ENCODE measurements around the gene GAB2.
"Not testable (repeated sequence)": the region's sequence is repeated elsewhere in the genome, so short reads cannot be mapped to it uniquely, and the experiment has no call there.

GAB2 gene

DNA sequence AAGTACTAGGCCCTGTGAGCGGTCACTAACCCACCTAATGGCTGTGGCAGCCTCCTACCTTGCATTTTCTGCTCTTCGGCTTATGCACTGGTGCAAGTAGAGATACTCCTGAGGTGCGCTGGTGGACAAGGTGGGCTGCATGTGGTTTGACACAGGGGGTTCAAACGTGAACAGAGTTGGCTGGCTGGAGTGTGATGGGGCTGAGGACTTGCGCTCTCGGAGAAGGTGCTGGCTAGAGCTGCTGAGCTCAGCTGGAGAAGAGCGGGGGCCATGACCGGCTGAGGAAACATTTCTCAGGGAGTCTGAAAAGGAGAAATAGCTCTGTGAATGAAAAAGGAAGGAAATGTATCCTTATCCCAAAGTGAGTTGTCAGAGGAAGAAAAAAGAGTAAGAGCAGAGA lies 167.5 kb downstream of the GAB2 start:
- Histone ChIP-seq H3K4me3 (ENCODE audit: low read depth in 1 of 2, low read length in 2 of 2) (no peak overlapping the region), H3K4me1 (ENCODE audit: control insufficient read depth in 1 of 2, insufficient read depth in 2 of 2, low read length in 2 of 2) (peaks cover 7% of the 10 kb centered on the region in 2 donors), H3K9ac (ENCODE audit: low read depth in 1 of 2, low read length in 2 of 2) (no peak overlapping the region), H3K9me3 (ENCODE audit: control insufficient read depth in 1 of 2, low read length in 2 of 2) (no peaks in the 10 kb centered on the region), H3K27me3 (ENCODE audit: control insufficient read depth in 1 of 2, insufficient read depth in 2 of 2, low read length in 2 of 2) (no peaks in the 10 kb centered on the region), H3K36me3 (ENCODE audit: control insufficient read depth in 1 of 2, insufficient read depth in 2 of 2, low read length in 2 of 2) (peaks cover 9 to 26% of the 10 kb centered on the region in 2 donors), H3K27ac (ENCODE audit: low read depth, low read length) (no peak overlapping the region)

- Histone ChIP-seq H3K4me3 (ENCODE audit: low read depth in 1 of 2, low read length in 2 of 2) (no peak overlapping the region), H3K27ac (ENCODE audit: low read depth, low read length) (no peak overlapping the region), H3K27me3 (ENCODE audit: control insufficient read depth in 1 of 2, insufficient read depth in 2 of 2, low read length in 2 of 2) (no peaks in the 10 kb centered on the region), H3K36me3 (ENCODE audit: control insufficient read depth in 1 of 2, insufficient read depth in 2 of 2, low read length in 2 of 2) (peaks cover 9 to 26% of the 10 kb centered on the region in 2 donors), H3K4me1 (ENCODE audit: control insufficient read depth in 1 of 2, insufficient read depth in 2 of 2, low read length in 2 of 2) (peaks cover 7% of the 10 kb centered on the region in 2 donors), H3K9me3 (ENCODE audit: control insufficient read depth in 1 of 2, low read length in 2 of 2) (no peaks in the 10 kb centered on the region), H3K9ac (ENCODE audit: low read depth in 1 of 2, low read length in 2 of 2) (no peak overlapping the region)
Measured at GRCh38 chr11:78248903-78249302, 168.7 kb downstream of the GAB2 start.

GRCh38 chr11:78248191-78248590 lies 169.4 kb downstream of the GAB2 start:
- H3K36me3 ChIP-seq (ENCODE audit: control insufficient read depth in 1 of 2, insufficient read depth in 2 of 2, low read length in 2 of 2): peaks cover 9 to 26% of the 10 kb centered on the region in 2 donors
- no peaks in the 10 kb centered on the region for H3K27me3 ChIP-seq (ENCODE audit: control insufficient read depth in 1 of 2, insufficient read depth in 2 of 2, low read length in 2 of 2)
- H3K4me1 ChIP-seq (ENCODE audit: control insufficient read depth in 1 of 2, insufficient read depth in 2 of 2, low read length in 2 of 2): peaks cover 7% of the 10 kb centered on the region in 2 donors
- H3K9ac ChIP-seq (ENCODE audit: low read depth in 1 of 2, low read length in 2 of 2): no peak overlapping the region
- H3K27ac ChIP-seq (ENCODE audit: low read depth, low read length): no peak overlapping the region
- no peaks in the 10 kb centered on the region for H3K9me3 ChIP-seq (ENCODE audit: control insufficient read depth in 1 of 2, low read length in 2 of 2)
- H3K4me3 ChIP-seq (ENCODE audit: low read depth in 1 of 2, low read length in 2 of 2): no peak overlapping the region

DNA sequence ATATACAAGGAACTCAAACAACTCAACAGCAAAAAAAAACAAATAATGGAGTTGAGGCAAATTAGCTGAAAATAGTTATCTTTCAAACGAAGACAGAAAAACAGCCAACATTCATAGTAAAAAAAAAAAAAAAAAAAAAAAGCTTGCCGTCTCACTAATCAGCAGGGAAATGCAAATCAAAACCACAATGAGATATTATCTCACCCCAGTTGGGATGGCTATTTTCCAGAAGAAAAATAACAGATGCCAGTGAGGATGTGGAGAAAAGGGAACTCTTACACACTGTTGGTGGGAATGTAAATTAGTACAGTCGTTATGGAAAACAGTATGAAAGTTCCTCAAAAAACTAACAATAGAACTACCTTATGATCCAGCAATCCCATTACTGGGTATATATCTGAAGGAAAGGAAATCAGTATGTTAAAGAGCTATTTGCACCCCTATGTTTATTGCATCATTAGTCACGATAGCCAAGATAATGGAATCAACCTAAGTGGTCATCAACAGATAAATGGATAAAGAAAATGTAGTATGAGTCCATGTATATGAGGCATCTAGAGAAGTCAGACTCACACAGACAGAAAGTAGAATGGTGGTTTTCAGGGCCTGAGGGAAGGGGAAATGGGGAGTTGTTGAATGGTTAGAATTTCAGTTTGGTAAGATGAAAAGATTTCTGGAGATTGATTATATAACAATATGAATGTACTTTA lies 172.9 kb downstream of the GAB2 start:
- no peaks in the 10 kb centered on the region for H3K27me3 ChIP-seq (ENCODE audit: control insufficient read depth in 1 of 2, insufficient read depth in 2 of 2, low read length in 2 of 2)
- no peaks in the 10 kb centered on the region for H3K4me1 ChIP-seq (ENCODE audit: control insufficient read depth in 1 of 2, insufficient read depth in 2 of 2, low read length in 2 of 2)
- H3K36me3 ChIP-seq (ENCODE audit: control insufficient read depth in 1 of 2, insufficient read depth in 2 of 2, low read length in 2 of 2): peaks cover 9 to 21% of the 10 kb centered on the region in 2 donors
- H3K9ac ChIP-seq (ENCODE audit: low read depth in 1 of 2, low read length in 2 of 2): no peak overlapping the region
- no peak overlapping the region for H3K4me3 ChIP-seq (ENCODE audit: low read depth in 1 of 2, low read length in 2 of 2)
- no peaks in the 10 kb centered on the region for H3K9me3 ChIP-seq (ENCODE audit: control insufficient read depth in 1 of 2, low read length in 2 of 2)
- no peak overlapping the region for H3K27ac ChIP-seq (ENCODE audit: low read depth, low read length)

DNA sequence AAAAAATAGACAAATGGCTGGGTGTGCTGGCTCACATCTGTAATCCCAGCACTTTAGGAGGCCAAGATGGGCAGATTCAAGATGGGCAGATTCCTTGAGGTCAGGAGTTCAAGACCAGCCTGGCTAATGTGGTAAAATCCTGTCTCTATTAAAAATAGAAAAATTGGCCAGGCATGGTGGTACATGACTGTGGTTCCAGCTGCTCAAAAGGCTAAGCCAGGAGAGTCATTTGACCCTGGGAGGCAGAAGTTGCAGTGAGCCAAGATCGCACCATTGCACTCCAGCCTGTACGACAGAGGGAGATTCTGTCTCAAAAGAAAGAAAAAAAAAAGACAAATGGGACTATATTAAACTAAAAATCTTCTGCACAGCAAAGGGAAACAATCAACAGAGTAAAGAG lies 173.5 kb downstream of the GAB2 start:
- no peak overlapping the region for H3K9ac ChIP-seq (ENCODE audit: low read depth in 1 of 2, low read length in 2 of 2)
- no peaks in the 10 kb centered on the region for H3K4me1 ChIP-seq (ENCODE audit: control insufficient read depth in 1 of 2, insufficient read depth in 2 of 2, low read length in 2 of 2)
- no peak overlapping the region for H3K27ac ChIP-seq (ENCODE audit: low read depth, low read length)
- no peaks in the 10 kb centered on the region for H3K9me3 ChIP-seq (ENCODE audit: control insufficient read depth in 1 of 2, low read length in 2 of 2)
- H3K36me3 ChIP-seq (ENCODE audit: control insufficient read depth in 1 of 2, insufficient read depth in 2 of 2, low read length in 2 of 2): peaks cover 7 to 18% of the 10 kb centered on the region in 2 donors
- no peaks in the 10 kb centered on the region for H3K27me3 ChIP-seq (ENCODE audit: control insufficient read depth in 1 of 2, insufficient read depth in 2 of 2, low read length in 2 of 2)
- no peak overlapping the region for H3K4me3 ChIP-seq (ENCODE audit: low read depth in 1 of 2, low read length in 2 of 2)

DNA sequence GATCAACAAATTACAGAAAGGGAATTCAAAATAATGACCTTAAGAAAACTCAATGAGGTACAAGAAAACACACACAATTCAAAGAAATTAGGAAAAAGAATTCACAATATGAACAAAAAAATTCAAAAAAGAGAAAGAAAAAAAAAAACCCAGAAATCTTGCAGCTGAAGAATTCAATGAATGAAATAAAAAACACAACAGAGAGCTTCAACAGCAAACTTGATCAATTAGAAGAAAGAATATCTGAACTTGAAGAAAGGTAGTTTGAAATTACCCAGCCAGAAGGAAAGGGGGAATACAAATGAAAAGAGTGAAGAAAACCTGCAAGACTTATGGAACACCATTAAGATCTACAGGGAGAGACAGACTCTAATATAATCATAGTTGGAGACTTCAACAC lies 176.1 kb downstream of the GAB2 start:
- no peak overlapping the region for H3K4me3 ChIP-seq (ENCODE audit: low read depth in 1 of 2, low read length in 2 of 2)
- peaks cover 3% of the 10 kb centered on the region in 2 donors for H3K36me3 ChIP-seq (ENCODE audit: control insufficient read depth in 1 of 2, insufficient read depth in 2 of 2, low read length in 2 of 2)
- no peaks in the 10 kb centered on the region for H3K4me1 ChIP-seq (ENCODE audit: control insufficient read depth in 1 of 2, insufficient read depth in 2 of 2, low read length in 2 of 2)
- no peak overlapping the region for H3K9ac ChIP-seq (ENCODE audit: low read depth in 1 of 2, low read length in 2 of 2)
- H3K9me3 ChIP-seq (ENCODE audit: control insufficient read depth in 1 of 2, low read length in 2 of 2): no peaks in the 10 kb centered on the region
- no peaks in the 10 kb centered on the region for H3K27me3 ChIP-seq (ENCODE audit: control insufficient read depth in 1 of 2, insufficient read depth in 2 of 2, low read length in 2 of 2)
- H3K27ac ChIP-seq (ENCODE audit: low read depth, low read length): no peak overlapping the region

GRCh38 chr11:78239781-78240180 lies 177.8 kb downstream of the GAB2 start:
- no peak overlapping the region for H3K9ac ChIP-seq (ENCODE audit: low read depth in 1 of 2, low read length in 2 of 2)
- no peak overlapping the region for H3K4me3 ChIP-seq (ENCODE audit: low read depth in 1 of 2, low read length in 2 of 2)
- H3K36me3 ChIP-seq (ENCODE audit: control insufficient read depth in 1 of 2, insufficient read depth in 2 of 2, low read length in 2 of 2): peaks cover 3% of the 10 kb centered on the region in 2 donors
- no peaks in the 10 kb centered on the region for H3K4me1 ChIP-seq (ENCODE audit: control insufficient read depth in 1 of 2, insufficient read depth in 2 of 2, low read length in 2 of 2)
- no peaks in the 10 kb centered on the region for H3K9me3 ChIP-seq (ENCODE audit: control insufficient read depth in 1 of 2, low read length in 2 of 2)
- no peak overlapping the region for H3K27ac ChIP-seq (ENCODE audit: low read depth, low read length)
- H3K27me3 ChIP-seq (ENCODE audit: control insufficient read depth in 1 of 2, insufficient read depth in 2 of 2, low read length in 2 of 2): no peaks in the 10 kb centered on the region

- no peak overlapping the region for H3K27ac ChIP-seq (ENCODE audit: low read depth, low read length)
- no peaks in the 10 kb centered on the region for H3K4me1 ChIP-seq (ENCODE audit: control insufficient read depth in 1 of 2, insufficient read depth in 2 of 2, low read length in 2 of 2)
- no peak overlapping the region for H3K4me3 ChIP-seq (ENCODE audit: low read depth in 1 of 2, low read length in 2 of 2)
- H3K9me3 ChIP-seq (ENCODE audit: control insufficient read depth in 1 of 2, low read length in 2 of 2): no peaks in the 10 kb centered on the region
- H3K27me3 ChIP-seq (ENCODE audit: control insufficient read depth in 1 of 2, insufficient read depth in 2 of 2, low read length in 2 of 2): no peaks in the 10 kb centered on the region
- H3K9ac ChIP-seq (ENCODE audit: low read depth in 1 of 2, low read length in 2 of 2): no peak overlapping the region
- H3K36me3 ChIP-seq (ENCODE audit: control insufficient read depth in 1 of 2, insufficient read depth in 2 of 2, low read length in 2 of 2): peaks cover 3% of the 10 kb centered on the region in 2 donors
Measured at GRCh38 chr11:78237293-78238046, 180.2 kb downstream of the GAB2 start.

- H3K4me1 ChIP-seq (ENCODE audit: control insufficient read depth in 1 of 2, insufficient read depth in 2 of 2, low read length in 2 of 2): peaks cover 8 to 16% of the 10 kb centered on the region in 2 donors
- no peak overlapping the region for H3K9ac ChIP-seq (ENCODE audit: low read depth in 1 of 2, low read length in 2 of 2)
- no peaks in the 10 kb centered on the region for H3K27me3 ChIP-seq (ENCODE audit: control insufficient read depth in 1 of 2, insufficient read depth in 2 of 2, low read length in 2 of 2)
- H3K4me3 ChIP-seq (ENCODE audit: low read depth in 1 of 2, low read length in 2 of 2): no peak overlapping the region
- no peaks in the 10 kb centered on the region for H3K36me3 ChIP-seq (ENCODE audit: control insufficient read depth in 1 of 2, insufficient read depth in 2 of 2, low read length in 2 of 2)
- no peaks in the 10 kb centered on the region for H3K9me3 ChIP-seq (ENCODE audit: control insufficient read depth in 1 of 2, low read length in 2 of 2)
- H3K27ac ChIP-seq (ENCODE audit: low read depth, low read length): no peak overlapping the region
Measured at GRCh38 chr11:78234006-78234405, 183.6 kb downstream of the GAB2 start.

GRCh38 chr11:78233046-78233445 lies 184.6 kb downstream of the GAB2 start:
- not testable (repeated sequence) for H3K27me3 ChIP-seq (ENCODE audit: control insufficient read depth in 1 of 2, insufficient read depth in 2 of 2, low read length in 2 of 2); H3K9ac ChIP-seq (ENCODE audit: low read depth in 1 of 2, low read length in 2 of 2); H3K4me3 ChIP-seq (ENCODE audit: low read depth in 1 of 2, low read length in 2 of 2); H3K27ac ChIP-seq (ENCODE audit: low read depth, low read length); H3K36me3 ChIP-seq (ENCODE audit: control insufficient read depth in 1 of 2, insufficient read depth in 2 of 2, low read length in 2 of 2); H3K9me3 ChIP-seq (ENCODE audit: control insufficient read depth in 1 of 2, low read length in 2 of 2)
- H3K4me1 ChIP-seq (ENCODE audit: control insufficient read depth in 1 of 2, insufficient read depth in 2 of 2, low read length in 2 of 2): peaks cover 8 to 16% of the 10 kb centered on the region in 2 donors
